OCI-LY7 (cell line): Measurements from ENCODE around the gene SOX14. TPM values are rescaled to one million over a fixed set of nuclear protein-coding genes. Genes with fewer than 3 reads are reported as not detected.

Experiments used
- BruUV-seq: library from RNA; stranded (reverse); fragments of 400-500 nt; replicated peaks from 2 replicates; lab custom pipeline; 2021; lab: Mats Ljungman, UMichigan
- CTCF ChIA-PET: fragments of 300-600 bp; sonication (Branson Sonifier 250); formaldehyde crosslinking; loops from one replicate; lab custom pipeline; 2022; ENCODE audit warnings: antibody characterized with exemption; ENCODE audit not compliant: unreplicated experiment; lab: Charles Lee
- POLR2A ChIA-PET: fragments of 300-600 bp; sonication (Branson Sonifier 250); formaldehyde crosslinking; loops from one replicate; lab custom pipeline; 2022; ENCODE audit warnings: antibody characterized with exemption; lab: Charles Lee
- DNase-seq: peaks from one replicate; pipeline ENCODE4 v3.0.0-alpha.2; 2015; ENCODE audit warnings: low spot score
- H2AFZ ChIP-seq: fragments of 200-600 bp; sonication (generic), shearing (Covaris generic); 2 replicates; pipeline ENCODE4 v1.6.1; 2014; ENCODE audit warnings: mild to moderate bottlenecking, antibody characterized with exemption, low read length, moderate library complexity
- H3K27ac ChIP-seq: fragments of 200-600 bp; sonication (generic); 2 replicates; pipeline ENCODE4 v1.5.1; 2014; ENCODE audit warnings: mixed run types, low read depth, mild to moderate bottlenecking, moderate library complexity, low read length, inconsistent platforms; ENCODE audit not compliant: poor library complexity, severe bottlenecking
- H3K36me3 ChIP-seq: fragments of 200-600 bp; sonication (generic); 2 replicates; pipeline ENCODE4 v1.6.1; 2014; ENCODE audit warnings: mild to moderate bottlenecking, antibody characterized with exemption, low read length, moderate library complexity, mixed read lengths; ENCODE audit not compliant: insufficient read depth
- H3K4me1 ChIP-seq: fragments of 200-600 bp; sonication (generic); 2 replicates; pipeline ENCODE4 v1.5.1; 2014; ENCODE audit warnings: mild to moderate bottlenecking, low read length; ENCODE audit not compliant: insufficient read depth, poor library complexity, severe bottlenecking
- H3K4me2 ChIP-seq: fragments of 200-600 bp; sonication (generic); 2 replicates; pipeline ENCODE4 v1.6.1; 2014; ENCODE audit warnings: mild to moderate bottlenecking, low read length
- H3K4me3 ChIP-seq: fragments of 200-600 bp; sonication (generic); 2 replicates; pipeline ENCODE4 v1.5.1; 2014; ENCODE audit warnings: mild to moderate bottlenecking, low read depth, low read length; ENCODE audit not compliant: poor library complexity, severe bottlenecking
- H3K79me2 ChIP-seq: fragments of 200-600 bp; sonication (generic); 2 replicates; pipeline ENCODE4 v1.6.1; 2016; ENCODE audit warnings: low read depth, mild to moderate bottlenecking, low read length, moderate library complexity, mixed read lengths; ENCODE audit not compliant: insufficient read depth
- H3K9me2 ChIP-seq: fragments of 200-600 bp; sonication (generic); 2 replicates; pipeline ENCODE4 v1.6.1; 2016; ENCODE audit warnings: mild to moderate bottlenecking, low read length, mixed read lengths; ENCODE audit not compliant: insufficient read depth
- H3K9me3 ChIP-seq: fragments of 200-600 bp; sonication (generic); 2 replicates; pipeline ENCODE4 v1.6.1; 2014; ENCODE audit warnings: mild to moderate bottlenecking, mixed run types, low read length, mixed read lengths
- H4K20me1 ChIP-seq: fragments of 200-600 bp; sonication (generic); 2 replicates; pipeline ENCODE4 v1.6.1; 2014; ENCODE audit warnings: mild to moderate bottlenecking, antibody characterized with exemption, low read length, moderate library complexity, mixed read lengths; ENCODE audit not compliant: insufficient read depth
- CTCF ChIP-seq: fragments of 200-600 bp; sonication (generic); conservative IDR thresholded peaks from 2 replicates; pipeline ENCODE4 v1.5.1; 2014; ENCODE audit warnings: mild to moderate bottlenecking, antibody characterized with exemption, low read length, moderate library complexity, mixed read lengths
- EZH2phosphoT487 ChIP-seq: fragments of 200-600 bp; sonication (generic); IDR thresholded peaks from 2 replicates; pipeline ENCODE4 v1.6.1; 2018; ENCODE audit warnings: low read depth, borderline replicate concordance, mild to moderate bottlenecking, mixed run types, antibody characterized with exemption, low read length, moderate library complexity, mixed read lengths
- intact Hi-C: fragments of 100-400 bp; cut with micrococcal nuclease; formaldehyde crosslinking; loops from one replicate; pipeline ENCODE4 v1.10.0; 2022; ENCODE audit not compliant: unreplicated experiment
- total RNA-seq, 2 experiments: library from RNA; depleted of rRNA in 1 of 2; stranded (reverse); fragments of >200 nt in 1 of 2; shearing (Covaris generic) in 1 of 2; gene quantifications; 2 replicates each; pipeline ENCODE4 v1.2.3, GENCODE V29; 2014 to 2022

The SOX14 gene
- total RNA-seq, 2 experiments from 2014 or later, result not detected

- Histone ChIP-seq H3K27ac (no peak overlapping the region), H4K20me1 (no peaks in the 10 kb centered on the region), H3K36me3 (no peaks in the 10 kb centered on the region), H3K4me3 (no peak overlapping the region), H3K4me2 (no peak overlapping the region), H3K9me3 (no peaks in the 10 kb centered on the region), H3K4me1 (no peaks in the 10 kb centered on the region), H3K9me2 (no peaks in the 10 kb centered on the region), H3K79me2 (no peaks in the 10 kb centered on the region), H2AFZ (no peak overlapping the region)
- intact Hi-C loops, result no loop called here
- no peak for DNase-seq
- ChIA-PET POLR2A (no interaction called here), CTCF (no interaction called here)
- BruUV-seq, result no TSS peak
- no peak for TF ChIP-seq CTCF
- TF ChIP-seq EZH2phosphoT487, result no peak
Measured at GRCh38 chr3:137772214-137772955, 8.3 kb downstream of the SOX14 start.

GRCh38 chr3:137778941-137779340 lies 14.8 kb downstream of the SOX14 start:
- no TSS peak for BruUV-seq
- Histone ChIP-seq H3K36me3 (no peaks in the 10 kb centered on the region), H4K20me1 (no peaks in the 10 kb centered on the region), H3K9me3 (no peaks in the 10 kb centered on the region), H2AFZ (no peak overlapping the region), H3K4me1 (no peaks in the 10 kb centered on the region), H3K4me2 (no peak overlapping the region), H3K79me2 (no peaks in the 10 kb centered on the region), H3K27ac (no peak overlapping the region), H3K9me2 (no peaks in the 10 kb centered on the region), H3K4me3 (no peak overlapping the region)
- ChIA-PET POLR2A (no interaction called here), CTCF (no interaction called here)
- TF ChIP-seq CTCF (no peak), EZH2phosphoT487 (no peak)
- no peak for DNase-seq
- intact Hi-C loops, result no loop called here

GRCh38 chr3:137787529-137787928 lies 23.4 kb downstream of the SOX14 start:
- H3K36me3 ChIP-seq, result no peaks in the 10 kb centered on the region
- no peaks in the 10 kb centered on the region for H3K4me1 ChIP-seq
- no peaks in the 10 kb centered on the region for H3K9me2 ChIP-seq
- H3K4me2 ChIP-seq, result no peak overlapping the region
- intact Hi-C loops, result no loop called here
- H2AFZ ChIP-seq, result no peak overlapping the region
- H4K20me1 ChIP-seq, result no peaks in the 10 kb centered on the region
- H3K9me3 ChIP-seq, result no peaks in the 10 kb centered on the region
- DNase-seq, result no peak
- H3K79me2 ChIP-seq, result no peaks in the 10 kb centered on the region
- ChIA-PET POLR2A (no interaction called here), CTCF (no interaction called here)
- no peak overlapping the region for H3K27ac ChIP-seq
- no TSS peak for BruUV-seq
- TF ChIP-seq CTCF, result no peak
- no peak for TF ChIP-seq EZH2phosphoT487
- H3K4me3 ChIP-seq, result no peak overlapping the region
